HepG2 (cell line): ENCODE results near the gene FCHSD1. TPM values are rescaled to one million over a fixed set of nuclear protein-coding genes. Genes with fewer than 3 reads are reported as not detected.

Source experiments
- ATAC-seq: fragments of 200-7000 bp; cut with Tn5 transposase; 3 replicates; pipeline ENCODE4 v1.9.1; 2020; ENCODE audit warnings: mild to moderate bottlenecking, moderate library complexity
- BruUV-seq: library from RNA; stranded (reverse); fragments of 400-500 nt; replicated peaks from 2 replicates; lab custom pipeline; 2021; lab: Mats Ljungman, UMichigan
- CTCF ChIA-PET: fragments of 300-600 bp; formaldehyde crosslinking; extraction: SDS; loops from one replicate; lab custom pipeline; 2021; ENCODE audit warnings: low total read pairs, inconsistent platforms, low intra/inter-chr PET ratio; lab: Yijun Ruan, JAX
- POLR2A ChIA-PET: fragments of 350-600 bp; sonication (Branson Sonifier 250); formaldehyde crosslinking; loops from one replicate; lab custom pipeline; 2020; ENCODE audit warnings: antibody characterized with exemption, inconsistent platforms; lab: Yijun Ruan, JAX
- DNase-seq: peaks from one replicate; pipeline ENCODE4 v3.0.0-alpha.2; 2015; ENCODE audit warnings: low spot score
- FAIRE-seq: peaks from 3 replicates; lab custom pipeline; 2011; peaks lifted over from hg19 to GRCh38; lab: Jason Lieb, UNC
- H2AFZ ChIP-seq: one replicate; pipeline ENCODE4 v1.6.1; 2011; ENCODE audit warnings: low read length, inconsistent platforms
- H3K27ac ChIP-seq: fragments of 300-600 bp; 3 replicates; pipeline ENCODE4 v1.8.0; 2011; ENCODE audit warnings: mixed run types, mild to moderate bottlenecking, mixed read lengths, low read length, inconsistent platforms; ENCODE audit not compliant: insufficient read depth; ENCODE audit errors: extremely low read length
- H3K27me3 ChIP-seq, 2 experiments: fragments of 200-600 bp in 1 of 2; 2 replicates in 1 of 2; 3 replicates in 1 of 2; pipeline versions ENCODE4 v1.6.0 to v1.8.0; 2011; ENCODE audit warnings: low read length in 2 of 2, mild to moderate bottlenecking in 2 of 2, moderate library complexity in 2 of 2, inconsistent platforms in 1 of 2; ENCODE audit not compliant: insufficient read depth in 2 of 2, control insufficient read depth in 1 of 2
- H3K36me3 ChIP-seq, 2 experiments: fragments of 200-600 bp in 1 of 2; replicated peaks in 1 of 2; 2 replicates in 1 of 2; 3 replicates in 1 of 2; pipeline versions ENCODE4 v1.5.1 to v1.8.0; 2011; ENCODE audit warnings: low read length in 2 of 2, inconsistent platforms in 1 of 2; ENCODE audit not compliant: insufficient read depth in 2 of 2, control insufficient read depth in 1 of 2
- H3K4me1 ChIP-seq: 2 replicates; pipeline ENCODE4 v1.5.1; 2012; ENCODE audit warnings: low read length, inconsistent platforms; ENCODE audit not compliant: insufficient read depth
- H3K4me2 ChIP-seq: 2 replicates; pipeline ENCODE4 v1.6.0; 2011; ENCODE audit warnings: low read depth, low read length, inconsistent platforms
- H3K4me3 ChIP-seq, 3 experiments: fragments of 200-600 bp in 1 of 3; sonication (generic), shearing (Covaris generic) in 1 of 3; replicated peaks in 1 of 3; 2 replicates each; pipeline ENCODE4 v1.5.1; 2011 to 2016; ENCODE audit warnings: low read length in 3 of 3, inconsistent platforms in 2 of 3, low read depth in 2 of 3, mild to moderate bottlenecking in 2 of 3, control low read depth in 1 of 3, mixed read lengths in 1 of 3; ENCODE audit not compliant: insufficient read depth in 1 of 3
- H3K79me2 ChIP-seq: one replicate; pipeline ENCODE4 v1.6.1; 2011; ENCODE audit warnings: low read length, inconsistent platforms; ENCODE audit not compliant: insufficient read depth
- H3K9ac ChIP-seq: 2 replicates; pipeline ENCODE4 v1.6.0; 2011; ENCODE audit warnings: mild to moderate bottlenecking, low read depth, low read length, inconsistent platforms; ENCODE audit not compliant: insufficient read depth
- H3K9me3 ChIP-seq: 2 replicates; pipeline ENCODE4 v1.5.1; 2012; ENCODE audit warnings: mild to moderate bottlenecking, low read length
- H4K20me1 ChIP-seq: 2 replicates; pipeline ENCODE4 v1.6.0; 2011; ENCODE audit warnings: inconsistent platforms, mild to moderate bottlenecking, low read length, moderate library complexity; ENCODE audit not compliant: insufficient read depth
- MYPOP ChIP-seq: sonication (generic); formaldehyde crosslinking; IDR thresholded peaks from 2 replicates; pipeline ENCODE4 v1.8.1; 2023; ENCODE audit warnings: mild to moderate bottlenecking, moderate library complexity, missing genetic modification reagents
- WGBS: methylation state at CpG from one replicate; pipeline ENCODE4 v1.1.6; 2017; ENCODE audit warnings: low lambda C conversion rate; 5-methylcytosine and 5-hydroxymethylcytosine counted together
- in situ Hi-C: cut with HindIII; loops from 2 replicates; pipeline ENCODE4 v1.10.0; 2017; ENCODE audit warnings: low pct_unique_long_range_greater_than_20kb; ENCODE audit not compliant: extremely low pct_ligation_motif_present
- intact Hi-C: fragments of 100-400 bp; cut with micrococcal nuclease; formaldehyde crosslinking; loops from one replicate; pipeline ENCODE4 v1.10.0; 2022; ENCODE audit not compliant: unreplicated experiment
- polyA plus RNA-seq, 8 experiments: library from polyadenylated mRNA; depleted of rRNA in 3 of 8; stranded (reverse) in 7 of 8; unstranded in 1 of 8; fragments of >200 nt; fragmentation: Illumina TruSeq in 4 of 8; extraction: Trizol in 4 of 8; gene quantifications; 2 replicates each; pipeline versions ENCODE4 v1.2.1 to v1.2.3, GENCODE V29; 2011 to 2016; ENCODE audit warnings: low read depth in 4 of 8, missing spikeins in 1 of 8, mixed read lengths in 1 of 8; ENCODE audit not compliant: insufficient read depth in 1 of 8
- total RNA-seq, 5 experiments: library from RNA; depleted of rRNA; stranded (reverse); fragments of >200 nt; fragmentation: Illumina TruSeq; extraction: Trizol; gene quantifications; 2 replicates each; pipeline ENCODE4 v1.2.3, GENCODE V29; 2016; ENCODE audit warnings: low read depth in 1 of 5
- TF ChIP-seq, protein P1 (sequence below): sonication (generic); formaldehyde crosslinking; conservative IDR thresholded peaks from 2 replicates; pipeline ENCODE4 v1.4.0; 2020; ENCODE audit warnings: mild to moderate bottlenecking, missing genetic modification reagents, moderate library complexity

Gene FCHSD1
- total and polyA plus RNA-seq, 2 of the 13 experiments (the other 11 are each of a cell fraction or from before 2014, with no cell fraction given), result 5.5 to 15.4 TPM

GRCh38 chr5:141681295-141681694, 30.1 kb upstream of the FCHSD1 start:
- no peak overlapping the region for H3K9ac ChIP-seq
- peak overlapping the region; percentile 61 for H3K4me2 ChIP-seq
- BruUV-seq, result no TSS peak
- no peak overlapping the region for H2AFZ ChIP-seq
- no peak; the same call in 2 of the 3 replicates for ATAC-seq
- WGBS, result 28% methylated on average over 2 of the region's 2 CpGs
- intact Hi-C loops (no loop called here), in situ Hi-C loops (loop anchor here (25.0 kb wide), 1 partner anchor 456 kb away; no protein-coding TSS in a partner anchor)
- DNase-seq, result no peak
- peak overlapping the region; percentile 26 to 57 (median 45); a peak in 4 of 6 replicates for H3K4me3 ChIP-seq
- ChIA-PET CTCF (no interaction called here), POLR2A (no interaction called here)
- no peak overlapping the region for H3K27ac ChIP-seq
- TF ChIP-seq MYPOP (CRISPR knock-in tag), result no peak
- TF ChIP-seq, protein P1, sequence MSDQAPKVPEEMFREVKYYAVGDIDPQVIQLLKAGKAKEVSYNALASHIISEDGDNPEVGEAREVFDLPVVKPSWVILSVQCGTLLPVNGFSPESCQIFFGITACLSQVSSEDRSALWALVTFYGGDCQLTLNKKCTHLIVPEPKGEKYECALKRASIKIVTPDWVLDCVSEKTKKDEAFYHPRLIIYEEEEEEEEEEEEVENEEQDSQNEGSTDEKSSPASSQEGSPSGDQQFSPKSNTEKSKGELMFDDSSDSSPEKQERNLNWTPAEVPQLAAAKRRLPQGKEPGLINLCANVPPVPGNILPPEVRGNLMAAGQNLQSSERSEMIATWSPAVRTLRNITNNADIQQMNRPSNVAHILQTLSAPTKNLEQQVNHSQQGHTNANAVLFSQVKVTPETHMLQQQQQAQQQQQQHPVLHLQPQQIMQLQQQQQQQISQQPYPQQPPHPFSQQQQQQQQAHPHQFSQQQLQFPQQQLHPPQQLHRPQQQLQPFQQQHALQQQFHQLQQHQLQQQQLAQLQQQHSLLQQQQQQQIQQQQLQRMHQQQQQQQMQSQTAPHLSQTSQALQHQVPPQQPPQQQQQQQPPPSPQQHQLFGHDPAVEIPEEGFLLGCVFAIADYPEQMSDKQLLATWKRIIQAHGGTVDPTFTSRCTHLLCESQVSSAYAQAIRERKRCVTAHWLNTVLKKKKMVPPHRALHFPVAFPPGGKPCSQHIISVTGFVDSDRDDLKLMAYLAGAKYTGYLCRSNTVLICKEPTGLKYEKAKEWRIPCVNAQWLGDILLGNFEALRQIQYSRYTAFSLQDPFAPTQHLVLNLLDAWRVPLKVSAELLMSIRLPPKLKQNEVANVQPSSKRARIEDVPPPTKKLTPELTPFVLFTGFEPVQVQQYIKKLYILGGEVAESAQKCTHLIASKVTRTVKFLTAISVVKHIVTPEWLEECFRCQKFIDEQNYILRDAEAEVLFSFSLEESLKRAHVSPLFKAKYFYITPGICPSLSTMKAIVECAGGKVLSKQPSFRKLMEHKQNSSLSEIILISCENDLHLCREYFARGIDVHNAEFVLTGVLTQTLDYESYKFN (CRISPR knock-in tag), result no peak
- peaks cover 0 to 22% of the 10 kb centered on the region in 2 experiments; a peak in 3 of 5 replicates for H3K27me3 ChIP-seq
- H3K36me3 ChIP-seq, result no peaks in the 10 kb centered on the region
- H4K20me1 ChIP-seq, result no peaks in the 10 kb centered on the region
- H3K4me1 ChIP-seq, result peaks cover 20% of the 10 kb centered on the region
- no peak for FAIRE-seq
- H3K9me3 ChIP-seq, result no peaks in the 10 kb centered on the region
- H3K79me2 ChIP-seq, result no peaks in the 10 kb centered on the region
